Measurements from ENCODE around the gene BARHL2.

The BARHL2 gene

GRCh38 chr1:90716552-90717355 lies at the start of gene BARHL2:
BARHL2 (minus strand) TSS chr1:90717302; CDS start chr1:90717195, 107 bp downstream.
- TF ChIP-seq ZFX (IDR thresholded peaks at IDR 0.05) (no peak), CTCF (conservative IDR thresholded peaks at IDR 0.05) (no peak)
- no peak within 1 kb of the TSS for H3K27ac ChIP-seq

DNA sequence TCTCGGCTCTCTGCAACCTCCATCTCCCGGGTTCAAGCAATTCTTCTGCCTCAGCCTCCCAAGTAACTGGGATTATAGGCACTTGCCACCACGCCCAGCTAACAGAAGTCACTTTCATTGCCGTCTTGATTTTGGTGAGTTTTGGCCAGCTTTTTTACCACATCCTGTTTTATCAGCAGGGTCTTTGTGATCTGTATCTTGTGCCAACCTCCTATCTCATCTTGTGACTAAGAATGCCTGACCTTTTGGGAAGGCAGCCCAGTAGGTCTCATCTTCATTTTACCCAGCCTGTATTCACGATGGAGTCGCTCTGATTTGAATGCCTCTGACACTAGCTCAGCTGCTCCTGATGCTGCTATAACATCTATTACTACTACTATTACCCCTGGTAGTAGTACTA lies 46.8 kb upstream of the BARHL2 start:
- TF ChIP-seq CTCF (conservative IDR thresholded peaks at IDR 0.05) (no peak), ZFX (IDR thresholded peaks at IDR 0.05) (no peak)
- H3K27ac ChIP-seq: no peak overlapping the region

DNA sequence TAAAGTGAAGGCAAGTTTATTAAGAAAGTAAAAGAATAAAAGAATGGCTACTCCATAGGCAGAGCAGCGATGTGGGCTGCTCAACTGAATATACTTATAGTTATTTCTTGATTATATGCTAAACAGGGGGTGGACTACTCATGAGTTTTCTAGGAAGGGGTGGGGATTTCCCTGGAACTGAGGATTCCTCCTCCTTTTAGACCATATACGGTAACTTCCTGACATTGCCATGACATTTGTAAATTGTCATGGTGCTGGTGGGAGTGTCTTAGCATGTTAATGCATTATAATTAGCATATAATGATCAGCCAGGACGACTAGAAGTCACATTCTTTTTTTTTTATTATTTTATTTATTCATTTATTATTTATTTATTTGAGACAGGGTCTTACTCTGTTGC lies 46.4 kb upstream of the BARHL2 start:
- H3K27ac ChIP-seq: no peak overlapping the region
- TF ChIP-seq CTCF (conservative IDR thresholded peaks at IDR 0.05) (no peak), ZFX (IDR thresholded peaks at IDR 0.05) (no peak)

DNA sequence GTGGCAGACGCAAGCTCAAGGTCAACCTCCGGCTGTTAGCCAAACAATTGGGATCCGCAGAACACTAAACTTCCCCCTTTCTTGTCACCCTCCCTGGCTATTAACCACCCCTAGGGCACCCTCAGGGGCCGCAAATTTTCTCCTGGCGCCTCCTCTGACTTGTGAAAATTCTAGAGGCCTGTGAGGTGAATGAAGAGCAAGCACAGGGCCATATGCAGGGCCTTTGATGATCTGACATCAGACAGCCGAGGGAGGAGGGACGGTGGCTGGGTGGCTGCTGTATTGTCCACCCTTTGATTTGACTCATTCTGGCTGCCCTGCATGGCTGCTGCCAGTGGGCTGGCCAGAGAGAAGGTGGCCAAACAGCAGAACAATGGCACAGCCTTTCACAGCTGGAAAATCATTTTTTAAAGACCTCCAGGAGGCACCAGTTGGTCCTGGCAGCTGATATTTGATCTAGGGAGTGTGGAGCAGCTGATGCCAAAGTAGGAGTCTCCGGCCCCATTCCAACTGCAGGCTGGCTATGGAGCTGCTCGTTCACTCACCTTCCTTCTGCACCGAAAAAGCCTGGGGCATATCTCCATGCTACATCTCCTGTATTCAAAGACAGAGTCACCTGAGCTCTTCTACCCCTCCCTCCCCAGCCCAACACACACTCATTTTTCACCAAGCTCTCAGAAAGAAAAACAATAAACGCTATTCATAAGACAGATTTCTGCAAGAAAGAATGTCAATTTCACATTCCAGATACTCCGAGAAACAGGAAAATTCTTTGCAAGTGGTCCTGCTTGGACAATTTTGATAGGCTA lies 44.9 kb upstream of the BARHL2 start:
- TF ChIP-seq ZFX (IDR thresholded peaks at IDR 0.05): no peak
- no peak for TF ChIP-seq CTCF (conservative IDR thresholded peaks at IDR 0.05)
- no peak overlapping the region for H3K27ac ChIP-seq

GRCh38 chr1:90761156-90761555 lies 44.1 kb upstream of the BARHL2 start:
- H3K27ac ChIP-seq: no peak overlapping the region
- TF ChIP-seq CTCF (conservative IDR thresholded peaks at IDR 0.05): no peak
- TF ChIP-seq ZFX (IDR thresholded peaks at IDR 0.05): no peak

DNA sequence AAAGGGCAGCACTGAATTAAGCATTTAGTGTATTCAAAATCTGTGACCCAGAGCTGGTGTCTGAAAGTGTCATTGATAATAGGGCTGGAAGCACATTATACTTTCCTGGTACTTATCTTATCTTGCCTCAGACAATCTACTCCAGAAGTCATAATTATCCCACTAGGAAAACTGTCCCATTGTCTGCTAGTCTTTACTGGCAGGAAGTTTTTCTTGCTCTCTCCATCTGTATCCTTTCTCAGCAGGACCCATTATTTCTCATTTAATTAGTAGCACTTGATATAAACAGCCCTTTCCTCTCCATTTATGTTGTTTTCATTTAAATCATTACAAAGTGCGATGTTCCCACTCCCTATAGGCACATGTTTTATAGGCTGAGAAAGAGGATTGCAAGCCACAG lies 36.5 kb upstream of the BARHL2 start:
- H3K27ac ChIP-seq: no peak overlapping the region
- TF ChIP-seq CTCF (conservative IDR thresholded peaks at IDR 0.05): no peak
- TF ChIP-seq ZFX (IDR thresholded peaks at IDR 0.05): no peak

DNA sequence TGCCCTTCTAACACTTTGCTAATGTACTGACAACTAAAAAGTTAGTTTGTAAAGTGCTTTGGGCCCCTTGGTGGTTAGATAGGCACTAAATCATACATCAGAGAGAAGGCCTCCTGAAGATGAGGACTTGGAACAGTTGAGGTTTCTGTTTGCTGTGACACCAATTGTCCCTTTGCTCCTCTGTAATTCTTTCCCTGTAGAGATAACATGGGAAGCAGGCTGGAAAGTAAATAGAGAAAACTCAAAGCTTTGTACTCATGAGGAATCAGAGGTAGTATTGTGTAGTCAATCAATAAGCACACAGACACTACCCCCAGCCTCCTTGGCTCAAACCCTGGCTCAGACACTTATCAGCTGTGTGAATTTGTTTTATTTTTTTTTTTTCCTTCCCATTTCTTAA lies 31.6 kb upstream of the BARHL2 start:
- no peak overlapping the region for H3K27ac ChIP-seq
- no peak for TF ChIP-seq ZFX (IDR thresholded peaks at IDR 0.05)
- TF ChIP-seq CTCF (conservative IDR thresholded peaks at IDR 0.05): no peak

Measured in C4-2B (cell line).